ENCODE data around the gene GDPD2.

DNA sequence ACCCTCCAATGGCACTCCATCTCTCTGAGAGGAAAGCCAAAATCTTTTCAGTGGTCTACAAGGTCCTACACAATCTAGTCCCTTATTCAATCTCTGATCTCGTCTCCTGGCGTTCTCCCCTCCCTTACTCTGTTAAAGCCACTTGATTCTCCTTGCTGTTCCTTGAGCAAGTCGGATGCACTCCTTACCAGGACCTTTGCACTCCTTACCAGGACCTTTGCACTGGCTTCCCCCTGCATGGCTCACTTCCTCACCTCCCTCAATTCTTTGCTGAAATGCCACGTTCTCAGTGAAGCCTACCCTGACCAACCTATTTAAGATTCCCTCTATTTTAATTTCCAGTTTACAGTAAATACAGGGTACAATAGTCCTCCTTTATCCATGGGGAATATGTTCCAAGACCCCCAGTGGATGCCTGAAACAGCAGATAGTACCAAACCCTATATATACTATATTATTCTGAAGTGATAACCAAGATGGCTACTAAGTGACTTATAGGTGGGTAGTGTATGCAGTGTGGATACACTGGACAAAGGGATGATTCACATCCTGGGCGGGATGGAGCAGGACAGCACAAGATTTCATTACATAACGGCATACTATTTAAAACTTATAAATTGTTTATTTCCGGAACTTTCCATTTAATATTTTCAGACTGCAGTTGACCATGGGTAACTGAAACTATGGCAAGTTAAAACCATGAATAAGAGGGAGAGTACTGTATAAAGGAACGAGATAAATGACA is 15.0 kb downstream of the GDPD2 start:
- no peak for TF ChIP-seq RARB (CRISPR knock-in tag; IDR thresholded peaks at IDR 0.05)
- TF ChIP-seq ZNF8 (CRISPR knock-in tag; IDR thresholded peaks at IDR 0.05) = no peak
- TF ChIP-seq CSRNP3 (CRISPR knock-in tag; IDR thresholded peaks at IDR 0.05) = no peak
- TF ChIP-seq ZC3H10 (CRISPR knock-in tag; IDR thresholded peaks at IDR 0.05) = no peak
- no peak for TF ChIP-seq ZFP30 (CRISPR knock-in tag; IDR thresholded peaks at IDR 0.05)
- TF ChIP-seq, protein P1, sequence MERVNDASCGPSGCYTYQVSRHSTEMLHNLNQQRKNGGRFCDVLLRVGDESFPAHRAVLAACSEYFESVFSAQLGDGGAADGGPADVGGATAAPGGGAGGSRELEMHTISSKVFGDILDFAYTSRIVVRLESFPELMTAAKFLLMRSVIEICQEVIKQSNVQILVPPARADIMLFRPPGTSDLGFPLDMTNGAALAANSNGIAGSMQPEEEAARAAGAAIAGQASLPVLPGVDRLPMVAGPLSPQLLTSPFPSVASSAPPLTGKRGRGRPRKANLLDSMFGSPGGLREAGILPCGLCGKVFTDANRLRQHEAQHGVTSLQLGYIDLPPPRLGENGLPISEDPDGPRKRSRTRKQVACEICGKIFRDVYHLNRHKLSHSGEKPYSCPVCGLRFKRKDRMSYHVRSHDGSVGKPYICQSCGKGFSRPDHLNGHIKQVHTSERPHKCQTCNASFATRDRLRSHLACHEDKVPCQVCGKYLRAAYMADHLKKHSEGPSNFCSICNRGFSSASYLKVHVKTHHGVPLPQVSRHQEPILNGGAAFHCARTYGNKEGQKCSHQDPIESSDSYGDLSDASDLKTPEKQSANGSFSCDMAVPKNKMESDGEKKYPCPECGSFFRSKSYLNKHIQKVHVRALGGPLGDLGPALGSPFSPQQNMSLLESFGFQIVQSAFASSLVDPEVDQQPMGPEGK (CRISPR knock-in tag; IDR thresholded peaks at IDR 0.05; ENCODE audit: borderline replicate concordance) = no peak
- TF ChIP-seq POU6F1 (CRISPR knock-in tag; IDR thresholded peaks at IDR 0.05; ENCODE audit: borderline replicate concordance, low read depth) = no peak
- TF ChIP-seq TCF4 (CRISPR knock-in tag; IDR thresholded peaks at IDR 0.05; ENCODE audit: borderline replicate concordance) = no peak
- no peak for TF ChIP-seq OSR1 (CRISPR knock-in tag; IDR thresholded peaks at IDR 0.05)
